ENCODE results near the gene COPE.

Gene COPE

DNA sequence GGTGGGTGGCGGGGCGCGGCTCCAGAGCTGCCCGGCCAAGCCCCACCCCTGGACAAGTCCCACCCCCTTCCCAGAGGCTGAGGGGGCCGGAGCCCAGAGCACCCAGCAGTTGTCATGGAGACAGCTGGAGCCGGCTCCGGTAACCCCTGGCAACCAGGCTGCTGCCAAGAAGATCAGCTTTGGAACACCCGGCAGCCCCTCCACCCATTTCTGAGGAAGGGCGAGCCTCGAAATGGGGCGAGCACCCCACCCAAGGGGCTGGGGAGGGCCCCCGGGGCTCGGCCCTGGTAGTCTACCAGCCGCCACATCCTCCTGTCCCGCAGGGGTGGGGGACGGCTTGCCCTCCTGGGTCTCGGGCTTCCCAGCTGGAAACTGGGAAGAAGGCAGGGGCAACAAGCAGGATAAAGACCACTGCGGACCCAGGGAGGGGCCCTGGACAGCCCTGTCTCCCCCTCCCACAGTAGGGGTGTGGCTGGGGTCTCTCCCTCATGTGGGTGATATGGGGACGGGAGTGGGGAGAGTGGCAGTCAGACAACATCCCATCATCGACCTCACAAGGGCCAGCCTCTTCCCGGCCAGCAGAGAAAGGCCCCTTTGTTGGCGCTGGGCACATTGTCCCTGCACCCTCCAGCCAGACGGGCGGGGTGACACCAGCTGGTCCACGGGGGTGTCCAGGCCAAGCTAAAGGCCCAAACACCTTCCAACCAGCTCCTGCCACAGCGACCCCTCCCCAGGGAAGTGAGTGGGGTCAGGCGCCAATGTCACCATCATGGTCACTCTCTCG lies 24.7 kb downstream of the COPE start:
- DNase-seq, result no peak

DNA sequence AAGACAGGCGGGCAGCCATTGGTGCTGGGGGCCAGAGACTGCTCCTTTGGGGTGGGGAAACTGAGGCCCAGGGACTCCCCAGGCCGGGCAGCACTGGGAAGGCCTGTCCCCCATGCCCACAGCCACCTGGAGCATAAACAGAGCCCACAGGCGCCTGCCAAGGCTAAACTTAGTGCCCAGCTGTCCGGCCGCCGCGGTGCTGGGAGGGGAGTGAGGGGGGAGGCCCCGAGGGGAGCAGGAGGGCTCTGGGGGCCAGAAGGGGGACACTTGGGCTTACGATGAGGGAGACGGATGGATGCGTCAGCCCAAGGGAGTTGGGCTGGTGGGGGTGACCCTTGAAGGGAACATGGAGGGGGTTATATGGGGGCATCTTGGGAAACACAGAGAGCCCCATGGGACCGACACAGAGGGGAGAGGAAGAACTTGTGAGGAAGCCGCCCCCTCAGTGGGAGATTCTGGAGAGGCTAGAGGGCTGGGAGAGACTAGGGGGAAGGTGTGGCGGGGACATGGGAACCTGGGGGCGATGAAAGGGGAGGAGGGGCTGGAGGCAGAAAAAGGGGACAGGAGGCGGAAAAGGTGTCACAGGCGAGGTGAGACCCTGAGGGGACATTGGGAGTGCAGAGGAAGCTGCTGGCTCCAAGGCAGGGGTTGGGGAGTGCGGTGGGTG lies 25.5 kb downstream of the COPE start:
- DNase-seq, result no peak

DNA sequence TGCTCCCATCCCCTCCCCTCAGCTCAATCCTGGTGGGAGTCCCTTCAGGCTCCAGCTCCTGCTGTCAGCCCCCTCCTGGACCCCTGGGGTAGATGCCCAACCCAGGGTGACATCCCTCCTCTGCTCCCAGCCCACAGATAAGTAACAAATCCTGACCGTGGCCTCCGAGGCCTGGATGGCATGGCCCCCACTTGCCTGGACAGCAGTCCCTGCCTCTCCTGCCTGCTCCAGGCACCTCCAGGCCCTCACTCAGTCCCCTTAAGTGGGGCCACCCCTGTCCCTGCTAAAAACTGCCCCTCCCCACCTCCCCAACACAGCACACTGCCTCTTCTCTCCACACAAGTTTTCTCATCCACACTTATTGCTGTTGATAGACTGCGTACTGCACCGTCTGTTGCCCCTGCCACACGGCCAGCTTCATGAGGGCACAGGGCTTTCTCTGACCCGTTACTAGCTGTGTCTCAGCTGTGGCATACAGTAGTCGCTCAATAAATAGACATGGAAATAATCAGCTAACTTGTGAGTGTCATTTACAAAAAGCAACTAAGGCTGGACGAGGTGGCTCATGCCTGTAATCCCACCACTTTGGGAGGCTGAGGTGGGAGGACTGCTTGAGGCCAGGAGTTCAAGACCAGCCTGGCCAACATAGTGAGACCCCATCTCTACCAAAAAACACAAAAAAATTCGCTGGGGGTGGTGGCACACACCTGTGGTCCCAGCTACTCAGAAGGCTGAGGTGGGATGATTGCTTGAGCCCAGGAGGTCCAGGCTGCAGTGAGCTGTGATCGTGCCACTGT lies 29.0 kb downstream of the COPE start:
- no peak for DNase-seq

DNA sequence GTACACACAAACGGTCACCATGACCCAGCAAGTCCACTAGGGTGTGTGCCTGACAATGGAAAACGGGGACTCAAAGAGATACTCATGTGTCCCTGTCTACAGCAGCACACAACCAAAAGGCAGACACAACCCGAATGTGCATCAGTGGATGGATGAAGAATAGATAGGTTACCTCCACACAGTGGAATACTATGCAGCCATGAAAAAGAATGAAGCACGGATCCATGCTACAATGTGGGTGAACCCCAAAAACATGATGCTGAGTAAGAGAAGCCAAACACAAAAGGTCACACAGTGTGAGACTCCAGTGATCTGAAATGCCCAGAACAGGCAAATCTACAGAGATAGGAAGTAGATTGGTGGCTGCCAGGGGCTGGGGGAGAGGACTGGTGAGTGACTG lies 32.2 kb downstream of the COPE start:
- no peak for DNase-seq

DNA sequence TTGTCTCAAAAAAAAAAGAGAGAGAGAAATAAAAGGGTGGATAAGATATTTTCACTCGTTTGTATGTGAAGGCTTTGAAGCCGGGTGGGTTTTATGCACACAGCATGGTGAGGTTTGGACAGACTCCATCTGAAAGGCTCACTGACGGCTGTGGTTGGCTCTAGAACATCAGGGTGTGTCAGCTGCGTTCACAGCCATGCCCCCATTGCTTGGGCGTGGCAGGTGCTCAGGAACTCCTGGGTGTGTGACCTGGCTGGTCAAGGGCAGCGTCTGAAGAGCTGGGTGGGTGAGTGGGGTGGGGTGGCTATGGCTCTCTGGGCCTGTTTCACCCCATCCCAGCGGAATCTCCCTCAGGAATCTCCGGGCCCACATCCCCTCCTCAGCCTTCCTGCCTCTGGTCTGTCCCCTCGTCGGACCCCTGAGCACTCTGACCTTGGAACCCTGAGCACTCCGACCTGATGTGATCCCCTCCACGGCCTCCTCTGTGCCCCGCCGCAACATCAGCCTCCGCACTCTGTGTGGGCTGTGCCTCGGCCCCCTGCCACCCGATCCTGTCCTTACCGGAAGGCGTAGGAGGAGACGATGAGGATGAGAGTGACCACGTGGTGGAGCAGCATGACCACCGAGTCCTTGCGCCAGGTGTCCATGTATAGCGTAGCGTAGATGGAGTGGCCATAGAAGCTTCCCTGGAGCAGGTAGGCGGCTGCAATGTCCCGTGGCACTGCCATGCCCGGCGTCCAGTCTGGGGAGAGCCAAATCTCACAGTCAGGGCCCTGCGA lies 35.5 kb downstream of the COPE start:
- no peak for DNase-seq

DNA sequence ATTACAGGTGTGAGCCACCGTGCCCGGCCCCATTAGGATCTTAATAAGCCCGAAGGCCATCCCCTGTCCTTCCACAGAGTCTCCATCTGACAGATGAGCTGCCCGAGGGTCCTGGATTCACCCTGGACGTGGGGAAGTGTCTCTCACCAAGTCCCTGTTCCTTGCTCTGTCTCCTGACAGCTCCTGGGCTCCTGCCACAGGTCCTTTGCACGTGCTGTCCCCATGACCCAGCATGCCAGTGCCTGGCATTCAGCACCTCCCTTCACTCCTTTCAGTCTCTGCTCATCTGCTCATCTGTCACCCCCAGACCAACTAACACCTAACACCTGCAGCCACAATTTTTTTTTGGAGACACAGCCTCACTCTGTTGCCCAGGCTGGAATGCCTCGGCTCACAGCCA lies 37.7 kb downstream of the COPE start:
- DNase-seq, result no peak

DNA sequence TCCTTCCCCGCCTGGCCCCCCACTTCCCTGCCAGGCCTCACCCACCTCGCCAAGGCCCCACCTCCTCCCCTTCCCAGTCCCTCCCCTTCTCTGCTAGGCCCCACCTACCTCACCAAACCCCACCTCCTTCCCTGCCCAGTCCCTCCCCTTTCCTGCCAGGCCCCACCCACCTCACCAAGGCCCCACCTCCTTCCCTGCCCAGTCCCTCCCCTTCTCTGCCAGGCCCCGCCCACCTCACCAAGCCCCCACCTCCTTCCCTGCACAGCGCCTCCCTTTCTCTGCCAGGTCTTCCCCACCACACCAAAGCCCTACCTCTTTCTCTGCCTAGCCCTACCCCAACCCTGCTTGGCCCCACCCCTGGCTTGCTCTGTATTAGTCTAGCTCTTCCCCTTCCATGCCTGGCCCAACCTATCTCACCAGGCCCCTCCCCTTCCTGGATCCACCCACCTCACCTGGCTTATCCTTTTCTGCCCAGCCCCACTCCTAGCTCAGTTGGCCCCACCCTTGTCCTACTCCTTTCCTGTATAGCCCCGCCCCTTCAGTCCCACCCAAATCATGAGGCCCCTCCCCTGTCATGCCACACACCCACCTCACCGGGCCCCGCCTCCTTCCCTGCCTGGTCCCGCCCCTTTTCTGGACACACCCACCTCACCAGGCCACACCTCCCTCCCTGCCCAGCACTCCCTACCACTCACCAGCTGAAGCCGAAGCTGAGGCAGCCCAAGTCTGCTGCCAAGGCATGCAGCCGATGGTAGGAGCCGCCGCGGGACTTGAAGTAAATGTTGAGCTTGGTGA lies 39.4 kb downstream of the COPE start:
- no peak for DNase-seq

DNA sequence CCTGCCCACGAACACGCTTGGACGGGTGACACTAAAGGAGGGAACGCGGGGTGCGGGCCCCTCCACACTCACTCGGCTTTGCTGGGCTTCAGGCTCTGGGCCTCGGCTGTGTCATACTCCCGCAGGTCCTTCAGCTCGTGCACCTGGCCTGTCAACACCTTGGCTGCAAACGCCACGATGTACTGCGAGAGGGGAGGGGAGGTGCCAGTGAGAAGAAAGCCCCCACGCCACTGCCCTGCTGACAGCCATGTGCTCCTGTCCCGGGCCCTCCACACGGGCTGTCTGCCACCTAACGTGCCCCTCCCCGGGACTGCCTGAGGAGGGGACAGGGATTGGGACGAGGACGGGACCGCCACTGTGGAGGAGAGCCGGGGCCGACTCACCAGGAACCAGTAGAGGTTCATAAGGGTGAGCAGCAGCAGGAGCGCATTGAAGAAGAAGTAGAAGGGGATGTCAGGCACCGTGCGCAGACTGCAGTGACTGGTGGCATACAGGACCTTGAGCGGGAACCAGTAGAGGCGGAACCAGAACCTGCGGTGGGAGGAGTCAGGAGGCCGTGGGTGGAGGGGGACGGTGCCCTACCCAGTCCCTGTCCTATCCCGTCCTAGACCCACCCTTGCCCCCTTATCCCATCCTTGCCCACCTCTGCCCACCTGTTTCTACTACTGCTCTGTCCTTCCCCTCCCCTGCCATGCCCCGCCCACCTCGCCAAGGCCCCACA lies 40.2 kb downstream of the COPE start:
- no peak for DNase-seq

DNA sequence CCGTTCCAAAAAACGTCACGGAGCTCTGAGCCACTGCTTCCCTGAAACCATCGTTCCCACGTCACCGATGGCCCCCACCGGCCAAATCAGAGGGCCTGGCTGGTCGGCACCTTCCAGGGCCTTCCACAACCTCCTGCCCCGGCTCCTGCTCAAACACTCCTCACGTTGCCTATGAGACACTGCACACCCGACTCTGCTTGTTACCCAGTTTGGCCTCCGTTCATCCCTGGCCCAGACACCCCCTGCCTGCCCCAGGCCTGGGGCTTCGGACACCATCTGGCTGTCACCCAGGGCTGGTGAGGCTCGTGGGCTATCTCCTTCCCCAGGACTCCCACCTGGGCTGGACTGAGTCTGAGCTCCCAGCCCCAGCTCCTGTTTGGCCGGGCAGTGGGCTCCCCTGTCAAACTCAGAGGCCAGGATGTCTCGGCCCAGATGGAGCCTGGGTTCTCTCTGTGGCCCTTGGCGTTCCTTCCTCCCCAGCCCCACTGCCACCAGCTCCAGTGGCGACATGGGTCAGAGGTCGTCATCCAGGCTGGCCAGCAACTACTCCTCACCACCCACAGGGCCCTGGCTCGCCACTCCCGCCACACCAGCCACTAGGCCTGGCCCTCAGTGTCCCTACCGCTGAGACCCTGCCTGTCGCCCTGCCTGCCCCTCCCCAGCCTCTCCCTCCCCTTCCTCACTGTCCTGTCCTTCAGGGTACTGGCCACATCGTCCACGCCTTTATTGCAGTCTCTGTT lies 41.0 kb downstream of the COPE start:
- no peak for DNase-seq

DNA sequence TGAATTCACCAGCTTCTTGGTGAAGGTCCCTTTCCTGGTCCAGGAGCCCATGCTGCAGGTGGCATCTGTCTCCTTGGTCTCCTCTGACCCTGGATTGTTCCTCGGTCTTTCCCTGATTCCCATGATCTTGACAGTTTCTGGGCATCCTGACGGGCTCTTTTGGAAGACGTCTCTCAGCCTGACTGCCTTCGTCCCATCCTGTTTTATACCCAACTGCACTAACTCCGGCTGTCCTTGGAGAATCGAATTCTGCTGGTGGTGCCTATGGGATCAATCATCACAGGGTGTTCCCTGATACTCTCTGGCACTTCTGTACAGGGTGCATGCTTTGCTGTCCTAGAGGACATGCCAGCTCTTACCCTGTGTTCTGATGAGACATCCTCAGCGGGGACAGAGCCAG lies 42.3 kb downstream of the COPE start:
- no peak for DNase-seq

DNA sequence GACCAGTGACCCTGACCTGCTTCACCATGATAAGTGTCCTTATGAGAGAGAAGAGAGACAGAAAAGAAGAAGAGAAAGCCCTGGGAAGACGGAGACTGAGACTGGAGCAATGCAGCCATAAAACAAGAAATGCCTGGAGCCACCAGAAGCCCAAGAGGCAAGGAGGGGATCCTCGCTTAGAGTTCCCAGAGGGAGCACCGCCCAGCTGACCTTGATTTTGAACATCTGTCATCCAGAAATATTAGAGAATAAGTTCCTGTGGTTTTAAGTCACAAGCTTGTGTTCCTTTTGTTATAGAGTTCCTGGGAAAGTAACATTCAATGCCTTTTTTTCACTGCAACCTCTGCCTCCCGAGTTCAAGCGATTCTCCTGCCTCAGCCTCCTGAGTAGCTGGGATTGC lies 43.5 kb downstream of the COPE start:
- DNase-seq, result no peak

DNA sequence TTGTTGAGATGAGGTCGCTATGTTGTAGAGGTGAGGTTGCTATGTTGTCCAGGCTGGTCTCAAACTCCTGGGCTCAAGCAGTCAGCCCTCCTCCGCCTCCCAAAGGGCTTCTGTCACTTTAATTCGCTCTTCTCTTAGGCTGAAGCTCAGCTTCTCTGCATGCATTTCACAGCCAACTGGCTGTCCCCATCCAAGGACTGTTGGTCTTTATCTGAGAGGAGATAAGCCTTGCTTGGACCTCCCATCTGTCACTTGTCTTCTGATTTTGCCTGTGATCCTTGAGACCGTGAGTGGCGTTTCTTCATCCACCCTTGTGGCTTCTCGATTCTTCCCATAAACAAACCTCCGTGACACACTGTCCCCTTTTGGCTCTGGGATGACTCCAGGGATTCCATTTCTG lies 47.6 kb downstream of the COPE start:
- no peak for DNase-seq

DNA sequence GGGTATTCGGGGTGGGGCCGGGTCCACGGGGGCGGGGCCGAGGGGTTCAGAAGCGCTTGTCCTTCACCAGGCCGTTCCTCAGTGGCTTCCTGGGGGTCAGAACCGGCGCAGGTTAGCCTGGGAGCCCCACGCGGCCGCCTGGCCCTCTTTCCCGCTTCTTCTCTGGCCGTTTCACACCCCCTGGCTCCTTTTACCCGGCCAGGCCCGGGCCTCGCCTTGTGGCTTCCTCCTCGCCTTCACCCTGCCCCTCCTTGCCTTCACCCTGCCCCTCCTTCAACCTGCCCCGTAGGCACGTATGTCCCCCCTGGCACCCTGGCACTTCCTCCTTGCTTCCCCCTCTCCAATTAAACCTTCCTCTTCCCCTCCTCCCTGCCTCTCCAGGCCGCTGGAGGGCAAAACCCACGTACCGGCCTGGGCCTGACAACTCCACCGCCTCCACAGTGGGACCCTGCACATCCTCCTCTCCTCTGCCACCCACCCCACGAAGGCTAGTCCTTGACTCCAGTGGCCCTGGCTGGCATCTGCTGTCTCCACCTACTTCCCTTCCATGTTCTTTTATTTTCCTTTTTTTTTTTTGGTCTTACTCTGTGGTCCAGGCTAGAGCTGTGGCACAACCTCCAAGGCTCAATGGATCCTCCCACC lies 48.5 kb downstream of the COPE start:
- no peak for DNase-seq

DNA sequence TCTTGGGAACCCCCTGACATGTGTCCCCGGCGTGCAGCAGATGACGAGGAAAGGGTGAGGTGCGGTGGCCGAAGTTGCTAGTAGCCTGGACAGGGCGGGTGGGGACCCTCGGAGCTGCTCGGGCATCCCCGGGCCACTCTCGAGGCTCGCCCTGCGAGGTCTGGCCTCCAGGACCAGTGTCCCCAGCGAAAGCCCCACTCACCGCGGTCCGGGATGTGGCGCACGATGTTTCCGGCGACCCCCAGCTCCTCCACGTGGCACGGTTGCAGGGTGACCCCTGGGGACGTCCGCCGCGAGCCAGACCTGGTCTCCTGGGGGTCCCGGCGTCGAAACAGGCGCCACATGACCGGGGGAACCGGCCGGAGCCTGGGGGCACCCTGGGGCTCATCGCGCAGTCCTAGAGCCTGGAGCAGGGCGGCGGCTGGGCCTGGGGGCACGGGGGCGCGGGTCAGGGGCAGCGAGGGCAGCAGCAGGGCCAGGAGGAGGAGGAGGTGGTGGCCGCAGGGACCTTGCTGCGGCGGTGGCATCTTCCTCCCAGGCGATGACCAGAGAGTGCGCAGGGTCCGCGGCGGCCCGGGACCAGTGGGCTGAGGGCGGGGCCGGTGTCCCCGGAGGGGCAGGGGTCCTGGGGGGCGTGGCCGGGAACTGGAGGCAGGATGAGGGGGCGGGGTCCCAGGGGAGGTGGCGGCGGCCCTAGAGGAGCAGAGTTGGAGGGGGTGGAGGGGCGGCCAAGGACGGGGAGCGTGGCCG lies 49.2 kb downstream of the COPE start:
- DNase-seq, result no peak

DNA sequence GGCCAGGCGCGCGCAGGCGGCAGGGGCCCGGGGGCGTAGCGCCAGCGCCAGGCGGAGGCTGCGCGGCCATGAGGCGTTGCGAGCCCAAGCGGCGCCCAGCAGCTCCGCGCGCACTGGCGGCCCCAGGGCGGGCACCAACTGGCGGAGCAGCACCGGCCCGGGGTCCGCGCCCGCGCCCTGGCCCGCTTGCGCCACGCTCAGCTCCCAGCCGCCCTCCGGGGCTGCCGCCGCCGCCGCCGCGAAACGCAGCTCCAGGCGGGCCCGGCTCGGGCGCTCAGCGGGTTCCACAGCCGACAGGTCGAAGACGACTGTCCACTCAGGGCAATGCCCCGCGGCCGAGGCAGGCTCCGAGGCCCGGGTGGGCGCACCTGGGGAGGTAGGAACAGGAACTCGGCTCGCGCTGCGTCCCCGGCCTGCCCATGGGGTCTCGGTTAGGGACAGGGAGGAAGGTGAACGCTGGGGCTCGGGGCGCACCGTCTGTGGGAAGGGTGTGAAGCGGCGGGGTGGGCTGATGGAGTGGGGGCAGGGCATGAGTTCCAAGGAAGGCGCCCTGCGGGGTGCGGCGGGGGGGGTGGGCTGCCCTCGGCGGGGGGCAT lies 50.1 kb downstream of the COPE start:
- DNase-seq, result no peak

DNA sequence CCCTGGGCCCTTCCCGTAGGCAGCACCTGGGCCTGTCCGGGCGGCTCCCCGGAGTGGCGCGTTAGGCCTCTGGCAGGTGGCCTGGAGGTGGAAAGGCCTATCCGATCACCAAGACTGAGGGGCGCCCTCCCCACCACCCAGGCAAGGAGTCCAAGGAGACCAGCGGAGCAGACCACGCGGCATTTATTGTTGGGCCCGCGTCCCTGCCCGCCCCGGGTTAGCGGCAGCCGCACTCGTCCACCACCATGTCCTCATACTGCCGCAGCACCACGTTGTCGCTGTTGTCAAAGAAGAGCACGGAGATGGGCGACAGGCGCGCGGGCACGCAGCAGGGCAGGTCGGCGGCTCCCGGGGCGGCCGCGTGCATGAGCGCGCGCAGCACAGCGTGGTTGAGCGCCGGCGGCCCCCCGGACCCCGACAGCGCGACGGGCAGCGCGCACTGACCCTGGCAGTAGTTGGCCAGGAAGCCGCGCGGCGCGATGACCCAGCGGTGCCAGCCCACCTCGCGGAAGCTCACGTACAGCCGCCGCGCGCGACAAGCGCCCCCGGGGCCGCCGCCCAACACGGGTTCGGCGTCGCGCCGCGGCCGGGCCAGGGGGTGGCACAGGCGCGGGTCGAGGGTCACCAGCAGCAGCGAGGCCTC lies 50.7 kb downstream of the COPE start:
- DNase-seq, result no peak

DNA sequence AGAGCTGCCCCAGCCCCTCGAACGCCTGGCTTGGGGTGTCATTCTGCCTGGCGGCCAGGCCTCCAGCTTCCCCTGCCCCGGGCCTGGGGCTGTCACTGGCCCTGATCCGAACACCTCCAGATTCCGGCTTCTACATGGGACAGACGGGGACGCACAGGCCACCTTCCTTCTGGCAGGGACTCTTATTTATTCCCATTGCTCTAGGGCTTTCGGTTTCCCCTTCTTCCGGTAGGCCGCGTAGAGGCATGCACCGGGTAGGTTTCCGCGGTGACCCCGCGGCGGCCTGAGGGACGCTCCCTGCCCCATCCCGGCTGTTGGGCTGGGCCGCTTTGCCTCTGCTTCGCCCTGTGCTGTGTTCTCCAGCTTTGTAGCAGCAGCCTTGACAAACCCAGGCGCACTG lies 51.4 kb downstream of the COPE start:
- DNase-seq, result no peak

DNA sequence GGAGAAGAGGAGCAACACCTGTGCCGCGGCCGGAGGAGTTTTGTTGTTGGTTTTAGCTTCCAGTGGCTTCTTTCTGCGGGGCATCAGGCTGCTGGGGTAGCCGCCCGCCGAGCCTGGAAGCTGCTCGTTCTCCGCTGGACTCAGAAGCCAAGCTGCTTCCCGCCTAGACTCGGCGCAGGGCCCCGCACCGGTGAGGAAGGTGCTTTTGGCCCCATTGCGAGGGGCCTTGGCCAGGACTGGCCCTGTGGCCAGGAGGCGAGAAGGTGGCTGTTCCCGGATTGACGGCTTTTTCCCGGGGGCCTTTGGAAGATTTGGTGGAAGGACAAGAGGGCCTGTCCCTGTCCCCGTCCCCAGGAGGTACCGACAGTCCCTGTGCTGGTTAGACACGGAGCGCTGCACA lies 52.0 kb downstream of the COPE start:
- DNase-seq, result no peak

DNA sequence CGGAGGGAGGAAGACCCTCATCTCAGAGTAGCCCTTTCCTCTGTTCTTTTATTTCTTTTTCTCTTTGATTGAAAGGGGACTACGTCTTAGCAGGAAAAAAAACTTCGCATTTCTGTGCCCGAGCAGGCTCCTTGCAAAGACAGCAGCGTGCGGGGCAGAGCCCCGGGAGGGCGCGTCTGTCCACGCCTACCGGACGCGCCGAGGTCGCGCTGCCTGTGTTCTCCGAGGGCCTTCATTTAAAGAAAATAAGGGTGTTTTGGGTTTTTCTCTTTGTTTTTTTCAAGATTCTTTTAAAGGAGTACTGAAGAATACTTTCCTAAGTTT lies 52.4 kb downstream of the COPE start:
- DNase-seq, result no peak

All from NCI-H187 treated with DMSO at 0.1 percent for 48 hours (cell line).